Vagina (tissue), 2 donors: ENCODE measurements around the gene MRC1.

Source experiments
- POLR2A ChIP-seq, 2 donors: fragments of 450-650 bp; IDR thresholded peaks; one replicate each; pipeline ENCODE4 v1.6.1; 2017; ENCODE audit warnings: antibody characterized with exemption in 2 of 2, mild to moderate bottlenecking in 2 of 2, moderate library complexity in 2 of 2
- POLR2AphosphoS5 ChIP-seq, 2 donors: sonication (generic); formaldehyde crosslinking; IDR thresholded peaks; one replicate each; pipeline ENCODE4 v1.9.0; 2017; ENCODE audit warnings: antibody characterized with exemption in 2 of 2, mild to moderate bottlenecking in 2 of 2, low read depth in 1 of 2; ENCODE audit not compliant: insufficient read depth in 1 of 2

- no peak for TF ChIP-seq POLR2AphosphoS5 (IDR thresholded peaks at IDR 0.05; ENCODE audit: insufficient read depth in 1 of 2, low read depth in 1 of 2)
- no peak for TF ChIP-seq POLR2A (IDR thresholded peaks at IDR 0.05)
Measured at GRCh38 chr10:17838080-17838648, 29.0 kb downstream of the MRC1 start.
